Uterus (tissue), 2 donors: ENCODE results near the gene BCAS3.

Source experiments
- POLR2A ChIP-seq, 2 donors: fragments of 450-650 bp; IDR thresholded peaks; one replicate each; pipeline ENCODE4 v1.6.1; 2016; ENCODE audit warnings: antibody characterized with exemption in 2 of 2, mild to moderate bottlenecking in 1 of 2, moderate library complexity in 1 of 2
- TF ChIP-seq, protein P1 (sequence below), 4 experiments: fragments of 200-600 bp in 2 of 4; fragments of 450-650 bp in 2 of 4; sonication (generic) in 2 of 4; IDR thresholded peaks; one replicate each; pipeline ENCODE4 v1.5.1; 2016 to 2019; ENCODE audit warnings: antibody characterized with exemption in 4 of 4, mild to moderate bottlenecking in 2 of 4, moderate library complexity in 1 of 4

DNA sequence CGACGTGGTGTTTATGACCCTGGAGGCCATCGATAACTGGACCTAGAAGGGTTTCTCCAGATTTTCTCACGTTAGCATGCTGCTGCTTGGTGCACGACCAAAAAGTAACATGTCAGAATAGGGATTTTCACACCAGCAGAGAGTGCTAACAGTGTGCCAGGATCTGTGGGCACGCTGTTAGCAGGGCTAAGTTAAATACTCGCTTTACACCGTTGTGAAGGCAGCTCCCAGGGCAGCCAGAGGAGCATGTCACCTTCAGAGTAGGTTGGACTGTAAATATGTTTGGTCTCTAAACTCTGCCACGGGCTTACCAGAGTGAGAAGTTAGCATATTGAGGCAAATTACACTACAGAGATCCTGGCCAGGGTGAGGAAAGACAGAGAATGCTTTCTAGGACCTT is 608.8 kb downstream of the BCAS3 start:
- TF ChIP-seq, protein P1, sequence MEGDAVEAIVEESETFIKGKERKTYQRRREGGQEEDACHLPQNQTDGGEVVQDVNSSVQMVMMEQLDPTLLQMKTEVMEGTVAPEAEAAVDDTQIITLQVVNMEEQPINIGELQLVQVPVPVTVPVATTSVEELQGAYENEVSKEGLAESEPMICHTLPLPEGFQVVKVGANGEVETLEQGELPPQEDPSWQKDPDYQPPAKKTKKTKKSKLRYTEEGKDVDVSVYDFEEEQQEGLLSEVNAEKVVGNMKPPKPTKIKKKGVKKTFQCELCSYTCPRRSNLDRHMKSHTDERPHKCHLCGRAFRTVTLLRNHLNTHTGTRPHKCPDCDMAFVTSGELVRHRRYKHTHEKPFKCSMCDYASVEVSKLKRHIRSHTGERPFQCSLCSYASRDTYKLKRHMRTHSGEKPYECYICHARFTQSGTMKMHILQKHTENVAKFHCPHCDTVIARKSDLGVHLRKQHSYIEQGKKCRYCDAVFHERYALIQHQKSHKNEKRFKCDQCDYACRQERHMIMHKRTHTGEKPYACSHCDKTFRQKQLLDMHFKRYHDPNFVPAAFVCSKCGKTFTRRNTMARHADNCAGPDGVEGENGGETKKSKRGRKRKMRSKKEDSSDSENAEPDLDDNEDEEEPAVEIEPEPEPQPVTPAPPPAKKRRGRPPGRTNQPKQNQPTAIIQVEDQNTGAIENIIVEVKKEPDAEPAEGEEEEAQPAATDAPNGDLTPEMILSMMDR (IDR thresholded peaks at IDR 0.05) = no peak
- no peak for TF ChIP-seq POLR2A (IDR thresholded peaks at IDR 0.05)
